Measurements from ENCODE around the gene GNB1L. TPM values are rescaled to one million over a fixed set of nuclear protein-coding genes. Genes with fewer than 3 reads are reported as not detected.

The GNB1L gene
- total and polyA plus RNA-seq, 9 of the 15 experiments (the other 6 are each of a cell fraction or from before 2014, with no cell fraction given) = 0.56 to 50.5 (median 10.2) TPM

DNA sequence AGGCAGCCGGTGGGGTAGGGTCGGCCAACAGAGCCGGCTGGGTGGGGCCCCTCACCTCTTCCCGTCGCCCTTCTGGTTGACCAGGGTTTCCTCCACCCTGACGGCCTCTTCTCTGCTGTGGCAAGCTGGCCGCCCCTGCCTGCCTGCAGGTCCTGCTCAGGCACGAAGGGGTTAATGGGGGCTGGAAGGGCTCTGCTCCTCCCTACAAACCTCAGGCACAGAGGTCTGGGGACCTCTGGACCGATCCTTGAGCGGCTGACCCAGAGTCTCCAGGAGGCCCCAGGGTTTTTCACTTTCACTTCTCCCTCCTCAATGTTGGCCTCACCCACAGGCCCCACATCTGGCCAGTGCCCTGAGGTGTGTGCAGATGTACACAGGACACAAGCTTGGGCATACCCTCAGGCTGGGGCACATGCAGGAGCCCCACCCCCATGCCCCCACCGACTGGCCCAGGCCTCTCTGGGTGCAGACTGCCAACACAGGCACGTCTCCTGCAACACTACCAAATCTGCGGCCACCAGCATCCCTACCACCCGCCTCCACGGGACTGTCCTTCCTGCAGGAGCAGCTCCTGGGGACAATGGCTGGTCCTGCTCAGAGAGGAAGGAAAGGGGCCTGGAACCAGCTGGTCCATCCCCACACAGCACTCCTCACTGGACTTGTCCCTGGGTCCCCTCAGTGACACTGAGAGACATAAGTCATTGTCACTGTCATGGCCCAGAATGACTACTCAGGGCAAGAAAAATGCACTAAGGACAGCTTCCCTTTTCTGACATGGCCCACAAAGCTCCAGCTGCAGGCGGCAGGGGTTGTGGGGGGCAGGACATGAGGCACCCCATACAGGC, 97.3 kb downstream of the GNB1L start (continued):
- TF ChIP-seq EP400 (IDR thresholded peaks at IDR 0.05) = no peak
- TF ChIP-seq KDM1A (IDR thresholded peaks at IDR 0.05) = no peak
- TF ChIP-seq, protein P1, sequence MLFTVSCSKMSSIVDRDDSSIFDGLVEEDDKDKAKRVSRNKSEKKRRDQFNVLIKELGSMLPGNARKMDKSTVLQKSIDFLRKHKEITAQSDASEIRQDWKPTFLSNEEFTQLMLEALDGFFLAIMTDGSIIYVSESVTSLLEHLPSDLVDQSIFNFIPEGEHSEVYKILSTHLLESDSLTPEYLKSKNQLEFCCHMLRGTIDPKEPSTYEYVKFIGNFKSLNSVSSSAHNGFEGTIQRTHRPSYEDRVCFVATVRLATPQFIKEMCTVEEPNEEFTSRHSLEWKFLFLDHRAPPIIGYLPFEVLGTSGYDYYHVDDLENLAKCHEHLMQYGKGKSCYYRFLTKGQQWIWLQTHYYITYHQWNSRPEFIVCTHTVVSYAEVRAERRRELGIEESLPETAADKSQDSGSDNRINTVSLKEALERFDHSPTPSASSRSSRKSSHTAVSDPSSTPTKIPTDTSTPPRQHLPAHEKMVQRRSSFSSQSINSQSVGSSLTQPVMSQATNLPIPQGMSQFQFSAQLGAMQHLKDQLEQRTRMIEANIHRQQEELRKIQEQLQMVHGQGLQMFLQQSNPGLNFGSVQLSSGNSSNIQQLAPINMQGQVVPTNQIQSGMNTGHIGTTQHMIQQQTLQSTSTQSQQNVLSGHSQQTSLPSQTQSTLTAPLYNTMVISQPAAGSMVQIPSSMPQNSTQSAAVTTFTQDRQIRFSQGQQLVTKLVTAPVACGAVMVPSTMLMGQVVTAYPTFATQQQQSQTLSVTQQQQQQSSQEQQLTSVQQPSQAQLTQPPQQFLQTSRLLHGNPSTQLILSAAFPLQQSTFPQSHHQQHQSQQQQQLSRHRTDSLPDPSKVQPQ (CRISPR knock-in tag; IDR thresholded peaks at IDR 0.05; ENCODE audit: borderline replicate concordance) = no peak
- TF ChIP-seq, protein P2, sequence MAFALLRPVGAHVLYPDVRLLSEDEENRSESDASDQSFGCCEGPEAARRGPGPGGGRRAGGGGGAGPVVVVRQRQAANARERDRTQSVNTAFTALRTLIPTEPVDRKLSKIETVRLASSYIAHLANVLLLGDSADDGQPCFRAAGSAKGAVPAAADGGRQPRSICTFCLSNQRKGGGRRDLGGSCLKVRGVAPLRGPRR (CRISPR knock-in tag; IDR thresholded peaks at IDR 0.05) = no peak
- no peak for TF ChIP-seq ZNF143 (CRISPR knock-in tag; IDR thresholded peaks at IDR 0.05)
- no peak for TF ChIP-seq NFE2 (IDR thresholded peaks at IDR 0.05; ENCODE audit: low read depth)
- no peak for TF ChIP-seq TCF7 (IDR thresholded peaks at IDR 0.05; ENCODE audit: borderline replicate concordance)
- no peak for TF ChIP-seq SAFB2 (IDR thresholded peaks at IDR 0.05; ENCODE audit: borderline replicate concordance, low read depth, low read length, severe bottlenecking)
- TF ChIP-seq, protein P3, sequence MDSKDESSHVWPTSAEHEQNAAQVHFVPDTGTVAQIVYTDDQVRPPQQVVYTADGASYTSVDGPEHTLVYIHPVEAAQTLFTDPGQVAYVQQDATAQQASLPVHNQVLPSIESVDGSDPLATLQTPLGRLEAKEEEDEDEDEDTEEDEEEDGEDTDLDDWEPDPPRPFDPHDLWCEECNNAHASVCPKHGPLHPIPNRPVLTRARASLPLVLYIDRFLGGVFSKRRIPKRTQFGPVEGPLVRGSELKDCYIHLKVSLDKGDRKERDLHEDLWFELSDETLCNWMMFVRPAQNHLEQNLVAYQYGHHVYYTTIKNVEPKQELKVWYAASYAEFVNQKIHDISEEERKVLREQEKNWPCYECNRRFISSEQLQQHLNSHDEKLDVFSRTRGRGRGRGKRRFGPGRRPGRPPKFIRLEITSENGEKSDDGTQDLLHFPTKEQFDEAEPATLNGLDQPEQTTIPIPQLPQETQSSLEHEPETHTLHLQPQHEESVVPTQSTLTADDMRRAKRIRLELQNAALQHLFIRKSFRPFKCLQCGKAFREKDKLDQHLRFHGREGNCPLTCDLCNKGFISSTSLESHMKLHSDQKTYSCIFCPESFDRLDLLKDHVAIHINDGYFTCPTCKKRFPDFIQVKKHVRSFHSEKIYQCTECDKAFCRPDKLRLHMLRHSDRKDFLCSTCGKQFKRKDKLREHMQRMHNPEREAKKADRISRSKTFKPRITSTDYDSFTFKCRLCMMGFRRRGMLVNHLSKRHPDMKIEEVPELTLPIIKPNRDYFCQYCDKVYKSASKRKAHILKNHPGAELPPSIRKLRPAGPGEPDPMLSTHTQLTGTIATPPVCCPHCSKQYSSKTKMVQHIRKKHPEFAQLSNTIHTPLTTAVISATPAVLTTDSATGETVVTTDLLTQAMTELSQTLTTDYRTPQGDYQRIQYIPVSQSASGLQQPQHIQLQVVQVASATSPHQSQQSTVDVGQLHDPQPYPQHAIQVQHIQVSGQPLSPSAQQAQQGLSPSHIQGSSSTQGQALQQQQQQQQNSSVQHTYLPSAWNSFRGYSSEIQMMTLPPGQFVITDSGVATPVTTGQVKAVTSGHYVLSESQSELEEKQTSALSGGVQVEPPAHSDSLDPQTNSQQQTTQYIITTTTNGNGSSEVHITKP (IDR thresholded peaks at IDR 0.05; ENCODE audit: partially characterized antibody) = no peak
- no peak for TF ChIP-seq MBD2 (IDR thresholded peaks at IDR 0.05; ENCODE audit: borderline replicate concordance, low read depth)
- peak; percentile 96 for TF ChIP-seq CHD1 (IDR thresholded peaks at IDR 0.05; ENCODE audit: low read length)
- TF ChIP-seq, protein P4, sequence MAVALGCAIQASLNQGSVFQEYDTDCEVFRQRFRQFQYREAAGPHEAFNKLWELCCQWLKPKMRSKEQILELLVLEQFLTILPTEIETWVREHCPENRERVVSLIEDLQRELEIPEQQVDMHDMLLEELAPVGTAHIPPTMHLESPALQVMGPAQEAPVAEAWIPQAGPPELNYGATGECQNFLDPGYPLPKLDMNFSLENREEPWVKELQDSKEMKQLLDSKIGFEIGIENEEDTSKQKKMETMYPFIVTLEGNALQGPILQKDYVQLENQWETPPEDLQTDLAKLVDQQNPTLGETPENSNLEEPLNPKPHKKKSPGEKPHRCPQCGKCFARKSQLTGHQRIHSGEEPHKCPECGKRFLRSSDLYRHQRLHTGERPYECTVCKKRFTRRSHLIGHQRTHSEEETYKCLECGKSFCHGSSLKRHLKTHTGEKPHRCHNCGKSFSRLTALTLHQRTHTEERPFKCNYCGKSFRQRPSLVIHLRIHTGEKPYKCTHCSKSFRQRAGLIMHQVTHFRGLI (CRISPR knock-in tag; IDR thresholded peaks at IDR 0.05) = no peak
- TF ChIP-seq NR4A1 (CRISPR knock-in tag; IDR thresholded peaks at IDR 0.05) = no peak
- no peak for TF ChIP-seq NR4A1 (tag; IDR thresholded peaks at IDR 0.05)
- TF ChIP-seq ZNF224 (CRISPR knock-in tag; IDR thresholded peaks at IDR 0.05) = no peak
- TF ChIP-seq HDGF (IDR thresholded peaks at IDR 0.05) = no peak
- TF ChIP-seq ELF2 (CRISPR knock-in tag; IDR thresholded peaks at IDR 0.05) = peak; percentile 43; the same call in 1 of the 2 replicates
- TF ChIP-seq ZBTB1 (CRISPR knock-in tag; IDR thresholded peaks at IDR 0.05; ENCODE audit: borderline replicate concordance, low read depth) = no peak
- TF ChIP-seq MTA3 (IDR thresholded peaks at IDR 0.05; ENCODE audit: borderline replicate concordance) = peak; percentile 33; the same call in 1 of the 2 replicates
- TF ChIP-seq PURB (CRISPR knock-in tag; IDR thresholded peaks at IDR 0.05; ENCODE audit: low read depth) = no peak
- TF ChIP-seq MCM3 (IDR thresholded peaks at IDR 0.05) = no peak
